HuH-7.5 (cell line): ENCODE data around the gene ASXL2.
"Not testable (repeated sequence)": the region's sequence is repeated elsewhere in the genome, so short reads cannot be mapped to it uniquely, and the experiment has no call there.

ENCODE experiments used
- DNase-seq: peaks from one replicate; pipeline ENCODE4 v3.0.0; 2011; ENCODE audit warnings: low spot score

The ASXL2 gene

DNA sequence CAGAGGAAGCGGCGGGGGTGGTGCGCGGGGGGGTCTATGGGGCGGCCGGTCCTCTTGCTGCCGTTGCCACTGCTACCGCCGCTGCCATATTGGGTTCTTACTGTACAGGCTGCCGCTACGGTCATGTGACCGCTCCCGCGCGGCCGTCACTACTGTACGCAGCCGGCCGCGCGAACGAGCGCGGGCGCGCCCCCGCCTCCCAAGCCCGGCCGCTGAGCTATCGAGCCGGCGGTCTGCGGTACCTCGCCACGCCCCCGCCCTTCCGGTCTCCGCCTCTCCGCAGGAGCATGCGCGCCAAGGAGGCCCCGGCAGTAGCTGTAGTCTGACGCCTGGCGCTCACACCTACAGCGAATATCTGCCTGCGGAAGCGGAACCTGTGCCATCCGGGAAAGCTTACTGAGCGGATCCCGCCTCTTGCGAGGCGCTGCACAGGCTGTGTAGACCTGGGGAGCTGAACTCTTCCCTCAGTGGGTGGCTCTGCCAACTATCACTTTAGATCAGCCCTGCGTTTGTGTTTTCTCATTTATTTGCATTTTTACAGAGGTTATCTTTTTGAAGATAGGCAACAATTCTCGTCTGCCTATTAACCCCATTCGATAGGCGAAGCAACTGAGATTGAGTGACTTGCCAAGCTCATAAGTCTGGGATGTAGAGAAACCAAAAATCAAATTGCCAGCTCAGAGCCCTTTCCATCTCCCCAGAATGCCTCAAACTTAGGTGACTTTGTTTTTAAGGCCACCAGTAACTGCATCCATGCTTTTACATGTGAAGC is at the start of gene ASXL2:
Gene ASXL2 (minus strand): TSS at position 127 of the 772 bp plus-strand sequence. CDS start 265 bp downstream, outside the sequence.
- peak; percentile 71 for DNase-seq

DNA sequence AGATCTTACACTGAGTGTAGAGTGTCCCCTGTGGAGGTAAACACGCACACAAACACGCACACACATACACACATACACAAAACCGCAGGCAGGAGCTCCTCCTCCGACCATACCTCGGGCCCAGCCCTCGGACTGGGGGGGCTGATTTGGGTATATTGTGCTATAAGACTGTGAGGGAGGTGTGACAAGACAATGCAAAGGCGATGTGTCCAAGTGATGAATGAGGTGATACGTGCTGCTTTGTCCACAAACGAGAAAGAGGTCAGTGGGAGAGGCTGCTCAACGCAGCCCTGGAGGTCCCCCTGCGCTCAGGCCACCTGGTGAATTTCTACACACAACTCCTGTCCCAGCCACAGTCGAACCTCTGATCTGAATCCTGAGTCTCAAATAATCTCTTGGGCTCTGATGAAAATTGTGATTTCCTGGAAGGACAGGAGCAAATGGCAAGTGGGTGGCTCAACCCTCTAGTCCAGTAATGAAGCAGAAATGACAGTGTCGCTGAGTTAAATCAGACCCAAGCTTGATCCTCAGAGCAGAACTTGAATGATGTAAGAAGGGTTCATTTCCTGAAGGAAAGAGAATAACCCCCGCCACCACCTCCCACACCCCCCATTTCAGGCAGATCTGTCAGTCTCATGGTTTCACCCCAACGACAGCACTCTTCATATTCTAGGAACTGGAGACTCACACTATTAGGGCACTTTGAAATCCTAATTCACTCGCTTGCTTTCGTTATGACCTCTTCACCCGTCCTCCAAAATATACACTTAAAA is 48.9 kb upstream of the ASXL2 start:
- no peak for DNase-seq

- no peak for DNase-seq
Measured at GRCh38 chr2:25922501-25922900, 44.2 kb upstream of the ASXL2 start.

- no peak for DNase-seq
Measured at GRCh38 chr2:25920786-25921415, 42.6 kb upstream of the ASXL2 start.

DNA sequence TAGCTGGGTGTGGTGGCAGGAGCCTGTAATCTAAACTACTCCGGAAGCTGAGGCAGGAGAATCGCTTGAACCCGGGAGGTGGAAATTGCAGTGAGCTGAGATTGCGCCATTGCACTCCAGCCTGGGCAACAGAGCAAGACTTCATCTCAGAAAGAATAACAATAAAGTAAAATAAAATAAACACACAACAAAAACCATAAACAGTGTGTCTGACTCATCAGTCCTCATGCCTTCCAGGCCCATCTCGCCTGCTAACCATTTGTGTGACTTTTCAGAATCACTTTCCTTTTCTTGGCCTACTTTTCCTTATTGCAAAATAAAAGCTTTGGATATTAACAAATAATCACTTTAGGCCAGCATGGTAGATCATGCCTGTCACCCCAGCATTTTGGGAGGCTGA is 42.0 kb upstream of the ASXL2 start:
- no peak for DNase-seq

- DNase-seq = no peak
Measured at GRCh38 chr2:25917832-25918231, 39.5 kb upstream of the ASXL2 start.

DNA sequence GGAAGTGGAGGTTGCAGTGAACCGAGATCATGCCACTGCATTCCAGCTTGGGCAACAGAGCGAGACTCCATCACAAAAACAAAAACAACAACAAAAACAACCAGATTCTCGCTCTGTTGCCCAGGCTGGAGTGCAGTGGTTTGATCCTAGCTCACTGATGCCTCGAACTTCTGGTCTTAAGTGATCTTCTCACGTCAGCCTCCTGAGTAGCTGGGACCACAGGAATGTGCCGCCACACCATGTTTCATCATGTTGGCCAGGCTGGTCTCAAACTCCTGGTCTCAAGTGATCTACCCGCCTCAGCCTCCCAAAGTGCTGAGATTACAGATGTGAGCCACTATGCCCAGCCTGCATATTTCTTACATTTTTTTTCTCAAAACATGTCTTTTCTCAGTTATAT is 39.1 kb upstream of the ASXL2 start:
- not testable (repeated sequence) for DNase-seq

DNA sequence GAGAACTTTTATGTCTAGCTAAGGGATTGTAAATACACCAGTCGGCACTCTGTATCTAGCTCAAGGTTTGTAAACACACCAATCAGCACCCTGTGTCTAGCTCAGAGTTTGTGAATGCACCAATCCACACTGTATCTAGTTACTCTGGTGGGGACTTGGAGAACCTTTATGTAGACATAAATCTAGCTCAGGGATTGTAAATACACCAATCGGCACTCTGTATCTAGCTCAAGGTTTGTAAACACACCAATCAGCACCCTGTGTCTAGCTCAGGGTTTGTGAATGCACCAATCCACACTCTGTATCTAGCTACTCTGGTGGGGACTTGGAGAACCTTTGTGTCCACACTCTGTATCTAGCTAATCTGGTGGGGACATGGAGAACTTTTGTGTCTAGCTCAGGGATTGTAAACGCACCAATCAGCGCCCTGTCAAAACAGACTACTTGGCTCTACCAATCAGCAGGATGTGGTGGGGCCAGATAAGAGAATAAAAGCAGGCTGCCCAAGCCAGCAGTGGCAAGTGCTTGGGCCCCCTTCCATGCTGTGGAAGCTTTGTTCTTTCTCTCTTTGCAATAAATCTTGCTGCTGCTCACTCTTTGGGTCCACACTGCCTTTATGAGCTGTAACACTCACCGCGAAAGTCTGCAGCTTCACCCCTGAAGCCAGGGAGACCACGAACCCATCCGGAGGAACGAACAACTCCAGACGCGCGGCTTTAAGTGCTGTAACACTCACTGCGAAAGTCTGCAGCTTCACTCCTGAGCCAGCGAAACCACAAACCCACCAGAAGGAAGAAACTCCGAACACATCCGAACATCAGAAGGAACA is 37.9 kb upstream of the ASXL2 start:
- not testable (repeated sequence) for DNase-seq

DNA sequence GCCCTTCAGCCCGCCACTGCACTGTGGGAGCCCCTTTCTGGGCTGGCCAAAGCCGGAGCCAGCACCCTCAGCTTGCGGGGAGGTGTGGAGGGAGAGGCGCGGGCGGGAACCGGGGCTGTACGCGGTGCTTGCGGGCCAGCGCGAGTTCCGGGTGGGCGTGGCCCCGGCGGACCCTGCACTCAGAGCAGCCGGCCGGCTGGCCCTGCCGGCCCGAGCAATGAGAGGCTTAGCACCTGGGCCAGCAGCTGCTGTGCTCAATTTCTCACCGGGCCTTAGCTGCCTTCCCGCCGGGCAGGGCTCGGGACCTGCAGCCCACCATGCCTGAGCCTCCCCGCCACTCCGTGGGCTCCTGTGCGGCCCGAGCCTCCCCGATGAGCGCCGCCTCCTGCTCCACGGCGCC is 37.1 kb upstream of the ASXL2 start:
- DNase-seq = not testable (repeated sequence)

DNA sequence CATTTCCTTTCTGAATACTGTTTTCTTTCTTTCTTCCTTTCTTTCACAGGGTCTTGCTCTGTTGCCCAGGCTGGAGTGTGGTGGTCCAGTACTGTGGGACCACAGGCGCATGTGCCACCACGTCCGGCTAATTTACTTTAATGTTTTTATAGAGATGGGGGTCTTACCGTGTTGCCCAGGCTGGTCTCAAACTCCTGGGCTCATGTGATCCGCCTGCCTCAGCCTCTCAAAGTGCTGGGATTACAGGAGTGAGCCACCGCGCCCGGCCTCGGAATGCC is 35.3 kb upstream of the ASXL2 start:
- not testable (repeated sequence) for DNase-seq

DNA sequence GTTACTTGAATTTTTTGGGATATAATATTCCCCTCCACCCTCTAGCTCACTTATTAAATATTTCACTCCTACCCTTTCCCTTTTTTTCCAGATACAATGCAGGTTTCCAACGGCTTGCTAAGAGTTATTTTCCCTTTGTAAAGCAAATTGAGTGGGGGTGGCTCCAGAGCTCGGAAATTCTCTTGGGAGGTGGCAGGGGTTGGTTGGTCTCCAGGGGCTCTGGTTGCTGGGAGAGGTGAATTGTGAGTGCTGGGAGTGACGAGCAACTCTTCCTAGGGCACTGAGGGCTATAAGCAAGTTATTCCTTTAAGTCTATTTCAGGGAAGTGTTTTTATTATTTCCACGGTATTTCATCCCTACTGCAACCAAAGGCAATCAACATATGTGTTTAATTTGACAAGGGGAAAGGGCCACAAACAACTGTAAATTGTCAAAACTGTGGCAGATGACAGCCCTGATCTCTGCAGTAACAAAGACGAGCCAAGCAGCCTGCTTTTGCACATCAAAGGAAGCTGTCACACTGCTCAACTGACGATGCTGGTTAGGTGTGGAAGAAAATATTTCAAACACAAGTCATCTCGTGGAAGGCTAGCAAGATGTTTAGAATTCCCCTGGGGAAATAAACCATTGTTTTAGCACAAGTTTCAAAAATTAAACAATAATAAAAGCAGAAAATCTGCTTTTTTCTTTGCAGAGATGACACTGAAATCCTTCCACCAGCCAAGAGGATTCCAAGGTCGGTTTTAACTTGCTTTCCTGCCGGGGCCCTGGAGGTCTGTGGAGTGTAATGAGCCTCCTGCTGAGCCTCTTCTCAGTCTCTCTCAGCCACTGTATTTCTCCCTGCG is 34.8 kb upstream of the ASXL2 start:
- peak; percentile 26 for DNase-seq

- not testable (repeated sequence) for DNase-seq
Measured at GRCh38 chr2:25909574-25909973, 31.3 kb upstream of the ASXL2 start.

DNA sequence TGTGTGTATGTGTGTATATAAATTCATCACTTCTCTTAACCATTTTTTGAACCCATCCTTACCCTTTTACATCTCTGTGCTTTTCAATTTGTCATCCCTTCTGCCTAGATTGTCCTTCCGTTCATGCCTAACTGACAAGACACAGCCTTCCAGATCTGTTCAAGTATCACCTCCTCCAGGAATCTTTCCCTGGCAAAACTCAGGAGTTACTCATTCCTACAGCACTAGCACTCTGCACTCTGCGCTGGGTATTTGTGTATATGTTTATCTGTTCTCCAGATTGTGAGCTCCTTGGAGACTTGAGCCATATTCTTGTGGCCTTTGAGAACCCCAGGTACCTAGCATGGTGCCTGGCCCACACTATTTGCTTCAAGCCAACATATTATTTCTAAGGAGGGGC is 26.8 kb upstream of the ASXL2 start:
- no peak for DNase-seq

DNA sequence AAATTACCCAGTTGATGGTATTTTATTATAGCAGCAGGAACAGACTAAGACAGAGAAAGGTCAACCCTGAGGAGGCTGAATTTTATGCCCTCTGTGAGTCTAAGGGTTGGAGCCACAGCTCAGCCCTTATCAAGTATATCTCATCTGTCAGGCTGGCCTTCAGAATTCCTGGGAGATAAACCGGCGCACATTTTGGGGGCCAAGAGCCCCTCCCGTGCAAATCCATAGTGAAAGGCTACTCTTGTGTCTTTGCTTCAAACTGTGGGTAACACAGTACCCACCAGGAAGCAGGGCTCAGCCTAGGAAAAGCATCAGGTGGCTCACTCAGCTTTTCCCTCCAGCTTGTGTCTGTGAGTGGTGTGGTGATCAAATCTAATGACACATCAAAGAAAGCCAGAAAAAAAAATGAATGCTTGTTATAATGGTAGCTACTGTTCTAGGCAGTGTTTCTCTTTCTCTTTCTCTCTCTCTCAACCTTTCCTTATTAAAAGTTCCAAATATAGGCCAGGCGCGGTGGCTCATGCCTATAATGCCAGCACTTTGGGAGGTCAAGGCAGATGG is 25.0 kb upstream of the ASXL2 start:
- DNase-seq = no peak

GRCh38 chr2:25899404-25899970 is 21.2 kb upstream of the ASXL2 start:
- no peak for DNase-seq

DNA sequence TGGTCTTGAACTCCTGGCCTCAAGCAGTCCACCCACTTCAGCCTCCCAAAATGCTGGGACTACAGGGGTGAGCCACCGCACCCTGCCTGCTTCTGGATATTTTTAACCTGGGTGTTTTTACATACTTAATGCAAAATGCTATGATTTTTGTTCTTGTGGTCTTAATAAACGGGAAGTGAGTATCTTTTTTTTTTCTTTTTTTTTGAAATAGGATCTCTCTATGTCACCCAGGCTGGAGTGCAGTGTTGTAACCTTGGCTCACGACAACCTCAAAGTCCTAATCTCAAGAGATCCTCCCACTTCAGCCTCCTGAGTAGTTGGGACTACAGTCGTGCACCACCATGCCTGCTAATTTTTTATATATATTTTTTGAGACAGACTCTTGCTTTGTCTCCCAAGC is 19.2 kb upstream of the ASXL2 start:
- no peak for DNase-seq

- DNase-seq = not testable (repeated sequence)
Measured at GRCh38 chr2:25896308-25896707, 18.0 kb upstream of the ASXL2 start.

DNA sequence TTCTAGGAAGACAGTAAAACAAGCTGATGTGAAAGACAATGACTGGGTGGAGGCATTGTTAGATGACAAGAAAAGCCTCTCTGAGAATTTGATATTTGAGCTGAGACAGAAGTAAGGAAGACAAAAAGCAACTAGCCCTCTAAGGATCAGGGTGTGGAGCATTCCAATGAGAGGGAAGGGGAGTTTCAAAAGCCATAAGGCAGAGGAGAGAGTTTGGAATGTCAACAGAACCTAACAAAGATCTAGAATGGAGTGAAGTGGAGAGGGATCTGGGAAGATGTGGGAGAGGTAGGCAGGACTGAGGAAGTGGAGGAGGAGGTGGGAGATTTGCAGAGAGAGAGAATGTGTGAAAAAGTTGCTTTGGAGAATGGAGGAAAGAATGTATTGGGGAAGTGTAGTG is 17.3 kb upstream of the ASXL2 start:
- no peak for DNase-seq

GRCh38 chr2:25895018-25895417 is 16.7 kb upstream of the ASXL2 start:
- DNase-seq = no peak

GRCh38 chr2:25894135-25894830 is 16.0 kb upstream of the ASXL2 start:
- DNase-seq = no peak
